Suprapubic skin (tissue), 4 donors: ENCODE measurements around the gene CRY1.

Experiments used
- EP300 ChIP-seq: sonication (generic); formaldehyde crosslinking; IDR thresholded peaks from one replicate; pipeline ENCODE4 v1.6.1; 2017; ENCODE audit warnings: antibody characterized with exemption
- POLR2A ChIP-seq, 2 donors: fragments of 450-650 bp; IDR thresholded peaks; one replicate each; pipeline ENCODE4 v1.6.1; 2017; ENCODE audit warnings: antibody characterized with exemption in 2 of 2, mild to moderate bottlenecking in 2 of 2, moderate library complexity in 2 of 2
- POLR2AphosphoS5 ChIP-seq, 3 donors: sonication (generic); formaldehyde crosslinking; IDR thresholded peaks; one replicate each; pipeline ENCODE4 v1.6.1; 2017; ENCODE audit warnings: antibody characterized with exemption in 3 of 3
- TF ChIP-seq, protein P1 (sequence below), 2 donors: fragments of 200-600 bp in 1 of 2; fragments of 450-650 bp in 1 of 2; sonication (generic) in 1 of 2; IDR thresholded peaks; one replicate each; pipeline ENCODE4 v1.5.1; 2016 to 2019; ENCODE audit warnings: antibody characterized with exemption in 2 of 2, mild to moderate bottlenecking in 1 of 2, moderate library complexity in 1 of 2

DNA sequence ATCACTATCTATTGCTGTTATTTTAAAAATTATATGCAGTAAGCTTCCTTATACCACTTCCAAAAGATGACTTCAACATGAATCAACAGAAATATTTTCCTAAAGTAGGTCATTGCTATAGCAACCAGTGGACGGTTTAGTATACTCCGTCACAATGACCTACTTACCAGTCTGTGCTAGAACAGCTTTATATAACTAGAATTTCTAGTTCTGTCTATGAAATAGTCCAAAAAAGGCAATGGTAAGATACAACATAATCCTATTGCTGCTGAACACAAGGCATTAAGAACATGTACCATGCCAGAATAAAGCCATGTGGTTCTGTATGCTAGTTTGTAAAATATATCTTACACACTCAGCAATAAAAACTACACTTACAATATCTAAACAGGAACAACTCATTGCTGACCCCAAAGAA lies 65.7 kb downstream of the CRY1 start:
- TF ChIP-seq, protein P1, sequence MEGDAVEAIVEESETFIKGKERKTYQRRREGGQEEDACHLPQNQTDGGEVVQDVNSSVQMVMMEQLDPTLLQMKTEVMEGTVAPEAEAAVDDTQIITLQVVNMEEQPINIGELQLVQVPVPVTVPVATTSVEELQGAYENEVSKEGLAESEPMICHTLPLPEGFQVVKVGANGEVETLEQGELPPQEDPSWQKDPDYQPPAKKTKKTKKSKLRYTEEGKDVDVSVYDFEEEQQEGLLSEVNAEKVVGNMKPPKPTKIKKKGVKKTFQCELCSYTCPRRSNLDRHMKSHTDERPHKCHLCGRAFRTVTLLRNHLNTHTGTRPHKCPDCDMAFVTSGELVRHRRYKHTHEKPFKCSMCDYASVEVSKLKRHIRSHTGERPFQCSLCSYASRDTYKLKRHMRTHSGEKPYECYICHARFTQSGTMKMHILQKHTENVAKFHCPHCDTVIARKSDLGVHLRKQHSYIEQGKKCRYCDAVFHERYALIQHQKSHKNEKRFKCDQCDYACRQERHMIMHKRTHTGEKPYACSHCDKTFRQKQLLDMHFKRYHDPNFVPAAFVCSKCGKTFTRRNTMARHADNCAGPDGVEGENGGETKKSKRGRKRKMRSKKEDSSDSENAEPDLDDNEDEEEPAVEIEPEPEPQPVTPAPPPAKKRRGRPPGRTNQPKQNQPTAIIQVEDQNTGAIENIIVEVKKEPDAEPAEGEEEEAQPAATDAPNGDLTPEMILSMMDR (IDR thresholded peaks at IDR 0.05), result no peak
- TF ChIP-seq POLR2A (IDR thresholded peaks at IDR 0.05) (peak in 1 of 2 donors; percentile 51), POLR2AphosphoS5 (IDR thresholded peaks at IDR 0.05) (peak in 1 of 3 donors; percentile 45), EP300 (peak; percentile 75)
